ENCODE results near the gene LAPTM4A.
"Not testable (repeated sequence)": the region's sequence is repeated elsewhere in the genome, so short reads cannot be mapped to it uniquely, and the experiment has no call there.

Gene LAPTM4A

GRCh38 chr2:20048488-20049448 is 2.7 kb downstream of the LAPTM4A start:
- TF ChIP-seq, protein P1, sequence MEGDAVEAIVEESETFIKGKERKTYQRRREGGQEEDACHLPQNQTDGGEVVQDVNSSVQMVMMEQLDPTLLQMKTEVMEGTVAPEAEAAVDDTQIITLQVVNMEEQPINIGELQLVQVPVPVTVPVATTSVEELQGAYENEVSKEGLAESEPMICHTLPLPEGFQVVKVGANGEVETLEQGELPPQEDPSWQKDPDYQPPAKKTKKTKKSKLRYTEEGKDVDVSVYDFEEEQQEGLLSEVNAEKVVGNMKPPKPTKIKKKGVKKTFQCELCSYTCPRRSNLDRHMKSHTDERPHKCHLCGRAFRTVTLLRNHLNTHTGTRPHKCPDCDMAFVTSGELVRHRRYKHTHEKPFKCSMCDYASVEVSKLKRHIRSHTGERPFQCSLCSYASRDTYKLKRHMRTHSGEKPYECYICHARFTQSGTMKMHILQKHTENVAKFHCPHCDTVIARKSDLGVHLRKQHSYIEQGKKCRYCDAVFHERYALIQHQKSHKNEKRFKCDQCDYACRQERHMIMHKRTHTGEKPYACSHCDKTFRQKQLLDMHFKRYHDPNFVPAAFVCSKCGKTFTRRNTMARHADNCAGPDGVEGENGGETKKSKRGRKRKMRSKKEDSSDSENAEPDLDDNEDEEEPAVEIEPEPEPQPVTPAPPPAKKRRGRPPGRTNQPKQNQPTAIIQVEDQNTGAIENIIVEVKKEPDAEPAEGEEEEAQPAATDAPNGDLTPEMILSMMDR (IDR thresholded peaks at IDR 0.05; ENCODE audit: control extremely low read depth, extremely low read depth, low read depth, missing control alignments) = no peak
- ChIA-PET CTCF (interaction anchor here (1.2 to 9.3 kb wide), 6 partner anchors 9 to 177 kb away, joined by 3 to 63 read pairs (median 4); partner anchors contain the start of genes MATN3 and SDC1), POLR2A (no interaction called here)
- DNase-seq (ENCODE audit: extremely low spot score) = no peak

- CTCF ChIA-PET = interaction anchor here (9.3 kb wide), 1 partner anchor 31 kb away, joined by 63 read pairs; the partner anchor contains the start of gene MATN3
These were observed 5.6 kb downstream of the LAPTM4A start for GRCh38 chr2:20045712-20046292.

DNA sequence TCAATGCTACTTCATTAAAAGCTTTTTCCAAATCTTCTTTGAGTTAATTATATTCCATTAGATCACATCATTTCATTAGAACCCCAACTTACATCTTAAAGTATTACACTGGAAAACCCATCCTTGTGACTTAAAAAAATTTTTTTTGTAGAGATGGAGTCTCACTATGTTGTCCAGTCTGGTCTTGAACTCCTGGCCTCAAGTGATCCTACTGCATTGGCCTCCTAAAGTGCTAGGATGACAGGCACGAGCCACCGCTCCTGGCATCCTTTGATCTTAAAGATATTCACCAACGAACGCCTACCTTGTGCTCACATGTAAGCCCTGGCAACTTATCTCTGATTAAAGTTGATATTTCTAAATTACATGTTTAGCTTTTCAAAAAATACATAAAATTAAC is 6.7 kb downstream of the LAPTM4A start:
- CTCF ChIA-PET = interaction anchor here (1.0 to 9.3 kb wide), 4 partner anchors 10 to 89 kb away, joined by 3 to 63 read pairs (median 3); partner anchors contain the start of gene MATN3
- POLR2A ChIA-PET = no interaction called here
- TF ChIP-seq, protein P1 (IDR thresholded peaks at IDR 0.05; ENCODE audit: control extremely low read depth, extremely low read depth, low read depth, missing control alignments) = no peak
- no peak for DNase-seq (ENCODE audit: extremely low spot score)

More at GRCh38 chr2:20045712-20046292, 5.6 kb downstream of the LAPTM4A start:
- DNase-seq (ENCODE audit: extremely low spot score); POLR2A ChIA-PET: not testable (repeated sequence)

GRCh38 chr2:20042531-20042930 is 8.9 kb downstream of the LAPTM4A start:
- ChIA-PET CTCF (interaction anchor here (1.2 to 1.4 kb wide), 2 partner anchors 27 to 63 kb away, joined by 3 to 8 read pairs; no protein-coding TSS in a partner anchor), POLR2A (no interaction called here)
- TF ChIP-seq, protein P1 (IDR thresholded peaks at IDR 0.05; ENCODE audit: control extremely low read depth, extremely low read depth, low read depth, missing control alignments) = no peak
- DNase-seq (ENCODE audit: extremely low spot score) = no peak

GRCh38 chr2:20040489-20041172 is 10.8 kb downstream of the LAPTM4A start:
- ChIA-PET CTCF (interaction anchor here (1.1 kb wide), 1 partner anchor 8 kb away, joined by 3 read pairs; no protein-coding TSS in a partner anchor), POLR2A (no interaction called here)
- DNase-seq (ENCODE audit: extremely low spot score) = no peak
- TF ChIP-seq, protein P1 (IDR thresholded peaks at IDR 0.05; ENCODE audit: control extremely low read depth, extremely low read depth, low read depth, missing control alignments) = no peak

- POLR2A ChIA-PET = no interaction called here
- TF ChIP-seq, protein P1 (IDR thresholded peaks at IDR 0.05; ENCODE audit: control extremely low read depth, extremely low read depth, low read depth, missing control alignments) = no peak
- no peak for DNase-seq (ENCODE audit: extremely low spot score)
- CTCF ChIA-PET = interaction anchor here (1.6 to 5.7 kb wide), 2 partner anchors 14 to 22 kb away, joined by 6 to 55 read pairs; no protein-coding TSS in a partner anchor
These were observed 13.8 kb downstream of the LAPTM4A start for GRCh38 chr2:20037660-20038059.
